GM23338 (cell line): Measurements from ENCODE around the gene ZNF318. TPM values are rescaled to one million over a fixed set of nuclear protein-coding genes. Genes with fewer than 3 reads are reported as not detected.

Experiments used
- ATAC-seq: fragments of 200-7000 bp; cut with Tn5 transposase; 3 replicates; pipeline ENCODE4 v1.9.1; 2020
- DNase-seq: peaks from one replicate; pipeline ENCODE4 v3.0.0-alpha.2; 2015; ENCODE audit warnings: low spot score
- H2AFZ ChIP-seq: fragments of 200-600 bp; sonication (generic); 2 replicates; pipeline ENCODE4 v1.8.0; 2016; ENCODE audit warnings: antibody characterized with exemption, mild to moderate bottlenecking, moderate library complexity
- H3F3A ChIP-seq: fragments of 200-600 bp; sonication (generic); replicated peaks from 2 replicates; pipeline ENCODE4 v1.8.0; 2017; ENCODE audit warnings: antibody characterized with exemption, mixed run types, low read depth
- H3K27ac ChIP-seq: fragments of 200-600 bp; sonication (generic); 2 replicates; pipeline ENCODE4 v1.6.1; 2016; ENCODE audit warnings: low read depth
- H3K27me3 ChIP-seq: fragments of 200-600 bp; sonication (generic); 2 replicates; pipeline ENCODE4 v1.8.0; 2016; ENCODE audit warnings: mild to moderate bottlenecking, mixed run types, moderate library complexity; ENCODE audit not compliant: insufficient read depth
- H3K36me3 ChIP-seq: fragments of 200-600 bp; sonication (generic); 2 replicates; pipeline ENCODE4 v1.8.0; 2016; ENCODE audit warnings: mild to moderate bottlenecking; ENCODE audit not compliant: insufficient read depth
- H3K4me1 ChIP-seq: fragments of 200-600 bp; sonication (generic); 2 replicates; pipeline ENCODE4 v1.8.0; 2016; ENCODE audit warnings: mild to moderate bottlenecking, moderate library complexity; ENCODE audit not compliant: insufficient read depth
- H3K4me2 ChIP-seq: fragments of 200-600 bp; sonication (generic); 2 replicates; pipeline ENCODE4 v1.7.1; 2017; ENCODE audit warnings: mixed run types
- H3K4me3 ChIP-seq: fragments of 200-600 bp; sonication (generic); 2 replicates; pipeline ENCODE4 v1.6.1; 2016; ENCODE audit warnings: mixed run types
- H3K79me2 ChIP-seq: fragments of 200-600 bp; sonication (generic); replicated peaks from 2 replicates; pipeline ENCODE4 v1.8.0; 2017; ENCODE audit warnings: mild to moderate bottlenecking; ENCODE audit not compliant: insufficient read depth
- H3K9me2 ChIP-seq: fragments of 200-600 bp; sonication (generic); 2 replicates; pipeline ENCODE4 v1.8.0; 2017; ENCODE audit not compliant: insufficient read depth
- H4K20me1 ChIP-seq: fragments of 200-600 bp; sonication (generic); replicated peaks from 2 replicates; pipeline ENCODE4 v1.8.0; 2017; ENCODE audit warnings: mild to moderate bottlenecking; ENCODE audit not compliant: insufficient read depth
- H3K27ac Mint-ChIP-seq: 2 replicates; pipeline ENCODE4 v1.8.0; 2020; ENCODE audit warnings: inconsistent platforms, mild to moderate bottlenecking, moderate library complexity, mixed read lengths
- H3K27me3 Mint-ChIP-seq: 3 replicates; pipeline ENCODE4 v1.8.0; 2022; ENCODE audit warnings: low read depth, mild to moderate bottlenecking, moderate library complexity, mixed read lengths, inconsistent platforms; ENCODE audit not compliant: insufficient read depth, poor library complexity
- H3K36me3 Mint-ChIP-seq: 3 replicates; pipeline ENCODE4 v1.8.0; 2021; ENCODE audit warnings: low read depth, mild to moderate bottlenecking, inconsistent platforms, moderate library complexity, mixed read lengths
- H3K4me1 Mint-ChIP-seq: 3 replicates; pipeline ENCODE4 v1.8.0; 2020; ENCODE audit warnings: mild to moderate bottlenecking, inconsistent platforms, mixed read lengths
- H3K4me3 Mint-ChIP-seq: 3 replicates; pipeline ENCODE4 v1.8.0; 2021; ENCODE audit warnings: moderate library complexity, mild to moderate bottlenecking, inconsistent platforms, mixed read lengths
- H3K9me3 Mint-ChIP-seq: 3 replicates; pipeline ENCODE4 v1.8.0; 2020; ENCODE audit warnings: moderate library complexity, mild to moderate bottlenecking, inconsistent platforms, mixed read lengths
- CTCF ChIP-seq, 2 experiments: fragments of 200-600 bp in 1 of 2; sonication (generic) in 1 of 2; conservative IDR thresholded peaks; 2 replicates each; pipeline versions ENCODE4 v1.5.1 to v1.6.1; 2016 to 2017; ENCODE audit warnings: antibody characterized with exemption in 2 of 2, low read depth in 2 of 2, mild to moderate bottlenecking in 2 of 2, moderate library complexity in 1 of 2
- EZH2 ChIP-seq: fragments of 200-600 bp; sonication (generic); IDR thresholded peaks from one replicate; pipeline ENCODE4 v1.8.0; 2017; ENCODE audit warnings: antibody characterized with exemption, mild to moderate bottlenecking, low read depth; ENCODE audit not compliant: unreplicated experiment
- EZH2phosphoT487 ChIP-seq: fragments of 200-600 bp; sonication (generic); IDR thresholded peaks from one replicate; pipeline ENCODE4 v1.8.1; 2018; ENCODE audit warnings: antibody characterized with exemption; ENCODE audit not compliant: unreplicated experiment
- JUNB ChIP-seq: IDR thresholded peaks from one replicate; pipeline ENCODE4 v1.6.1; 2016; ENCODE audit warnings: antibody characterized with exemption; ENCODE audit not compliant: unreplicated experiment
- REST ChIP-seq: IDR thresholded peaks from one replicate; pipeline ENCODE4 v1.6.1; 2018; ENCODE audit warnings: antibody characterized with exemption; ENCODE audit not compliant: unreplicated experiment
- STAT1 ChIP-seq: IDR thresholded peaks from one replicate; pipeline ENCODE4 v1.6.1; 2016; ENCODE audit warnings: antibody characterized with exemption; ENCODE audit not compliant: unreplicated experiment
- ZNF114 ChIP-seq: fragments of 250-450 bp; sonication (Bioruptor Pico); IDR thresholded peaks from 2 replicates; pipeline ENCODE4 v1.5.0; 2020; ENCODE audit warnings: mild to moderate bottlenecking, moderate library complexity
- ZNF331 ChIP-seq: fragments of 250-450 bp; sonication (Bioruptor Pico); IDR thresholded peaks from 2 replicates; pipeline ENCODE4 v1.5.0; 2020; ENCODE audit warnings: low read depth, mild to moderate bottlenecking, moderate library complexity
- polyA plus RNA-seq: library from polyadenylated mRNA; unstranded; fragments of >200 nt; fragmentation: Nextera tagmentation; extraction: Ambion mirVana; gene quantifications from 2 replicates; pipeline ENCODE4 v1.2.1, GENCODE V29; 2016
- total RNA-seq: library from RNA; depleted of rRNA; stranded (reverse); fragments of >200 nt; shearing (Covaris generic); gene quantifications from 2 replicates; pipeline ENCODE4 v1.2.3, GENCODE V29; 2014
- TF ChIP-seq, protein P1 (sequence below): fragments of 250-450 bp; sonication (Bioruptor Pico); IDR thresholded peaks from 2 replicates; pipeline ENCODE4 v1.5.0; 2020; ENCODE audit warnings: mild to moderate bottlenecking, moderate library complexity
- TF ChIP-seq, protein P2 (sequence below): IDR thresholded peaks from 2 replicates; pipeline ENCODE4 v1.6.1; 2016; ENCODE audit warnings: antibody characterized with exemption

The ZNF318 gene
- total and polyA plus RNA-seq, 2 experiments from 2014 or later, result 8.7 to 19.5 TPM

DNA sequence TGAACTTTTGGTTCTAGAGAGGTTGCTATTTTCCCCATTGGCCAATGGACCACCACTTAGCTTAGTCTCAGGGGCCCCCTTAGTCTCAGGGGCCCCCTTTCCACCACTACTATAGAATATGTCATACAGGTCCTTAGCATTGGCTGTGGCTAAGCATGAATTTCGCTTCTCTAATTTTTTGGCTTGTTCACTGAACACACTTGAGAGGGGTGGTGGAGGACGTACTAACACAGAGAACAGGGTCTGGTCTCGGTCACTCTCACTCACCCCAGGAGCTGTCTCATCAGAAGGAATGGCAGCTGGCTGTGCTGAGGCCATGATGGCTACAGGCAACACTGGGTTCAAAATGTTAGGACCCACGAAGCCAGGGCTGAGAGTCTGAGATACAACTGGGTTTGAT lies 30.3 kb downstream of the ZNF318 start (continued):
- TF ChIP-seq CTCF (conservative IDR thresholded peaks at IDR 0.05; ENCODE audit: low read depth in 2 of 2) (no peak), EZH2 (no peak), ZNF331 (CRISPR knock-in tag) (no peak), ZNF114 (CRISPR knock-in tag) (no peak)
- TF ChIP-seq, protein P1, sequence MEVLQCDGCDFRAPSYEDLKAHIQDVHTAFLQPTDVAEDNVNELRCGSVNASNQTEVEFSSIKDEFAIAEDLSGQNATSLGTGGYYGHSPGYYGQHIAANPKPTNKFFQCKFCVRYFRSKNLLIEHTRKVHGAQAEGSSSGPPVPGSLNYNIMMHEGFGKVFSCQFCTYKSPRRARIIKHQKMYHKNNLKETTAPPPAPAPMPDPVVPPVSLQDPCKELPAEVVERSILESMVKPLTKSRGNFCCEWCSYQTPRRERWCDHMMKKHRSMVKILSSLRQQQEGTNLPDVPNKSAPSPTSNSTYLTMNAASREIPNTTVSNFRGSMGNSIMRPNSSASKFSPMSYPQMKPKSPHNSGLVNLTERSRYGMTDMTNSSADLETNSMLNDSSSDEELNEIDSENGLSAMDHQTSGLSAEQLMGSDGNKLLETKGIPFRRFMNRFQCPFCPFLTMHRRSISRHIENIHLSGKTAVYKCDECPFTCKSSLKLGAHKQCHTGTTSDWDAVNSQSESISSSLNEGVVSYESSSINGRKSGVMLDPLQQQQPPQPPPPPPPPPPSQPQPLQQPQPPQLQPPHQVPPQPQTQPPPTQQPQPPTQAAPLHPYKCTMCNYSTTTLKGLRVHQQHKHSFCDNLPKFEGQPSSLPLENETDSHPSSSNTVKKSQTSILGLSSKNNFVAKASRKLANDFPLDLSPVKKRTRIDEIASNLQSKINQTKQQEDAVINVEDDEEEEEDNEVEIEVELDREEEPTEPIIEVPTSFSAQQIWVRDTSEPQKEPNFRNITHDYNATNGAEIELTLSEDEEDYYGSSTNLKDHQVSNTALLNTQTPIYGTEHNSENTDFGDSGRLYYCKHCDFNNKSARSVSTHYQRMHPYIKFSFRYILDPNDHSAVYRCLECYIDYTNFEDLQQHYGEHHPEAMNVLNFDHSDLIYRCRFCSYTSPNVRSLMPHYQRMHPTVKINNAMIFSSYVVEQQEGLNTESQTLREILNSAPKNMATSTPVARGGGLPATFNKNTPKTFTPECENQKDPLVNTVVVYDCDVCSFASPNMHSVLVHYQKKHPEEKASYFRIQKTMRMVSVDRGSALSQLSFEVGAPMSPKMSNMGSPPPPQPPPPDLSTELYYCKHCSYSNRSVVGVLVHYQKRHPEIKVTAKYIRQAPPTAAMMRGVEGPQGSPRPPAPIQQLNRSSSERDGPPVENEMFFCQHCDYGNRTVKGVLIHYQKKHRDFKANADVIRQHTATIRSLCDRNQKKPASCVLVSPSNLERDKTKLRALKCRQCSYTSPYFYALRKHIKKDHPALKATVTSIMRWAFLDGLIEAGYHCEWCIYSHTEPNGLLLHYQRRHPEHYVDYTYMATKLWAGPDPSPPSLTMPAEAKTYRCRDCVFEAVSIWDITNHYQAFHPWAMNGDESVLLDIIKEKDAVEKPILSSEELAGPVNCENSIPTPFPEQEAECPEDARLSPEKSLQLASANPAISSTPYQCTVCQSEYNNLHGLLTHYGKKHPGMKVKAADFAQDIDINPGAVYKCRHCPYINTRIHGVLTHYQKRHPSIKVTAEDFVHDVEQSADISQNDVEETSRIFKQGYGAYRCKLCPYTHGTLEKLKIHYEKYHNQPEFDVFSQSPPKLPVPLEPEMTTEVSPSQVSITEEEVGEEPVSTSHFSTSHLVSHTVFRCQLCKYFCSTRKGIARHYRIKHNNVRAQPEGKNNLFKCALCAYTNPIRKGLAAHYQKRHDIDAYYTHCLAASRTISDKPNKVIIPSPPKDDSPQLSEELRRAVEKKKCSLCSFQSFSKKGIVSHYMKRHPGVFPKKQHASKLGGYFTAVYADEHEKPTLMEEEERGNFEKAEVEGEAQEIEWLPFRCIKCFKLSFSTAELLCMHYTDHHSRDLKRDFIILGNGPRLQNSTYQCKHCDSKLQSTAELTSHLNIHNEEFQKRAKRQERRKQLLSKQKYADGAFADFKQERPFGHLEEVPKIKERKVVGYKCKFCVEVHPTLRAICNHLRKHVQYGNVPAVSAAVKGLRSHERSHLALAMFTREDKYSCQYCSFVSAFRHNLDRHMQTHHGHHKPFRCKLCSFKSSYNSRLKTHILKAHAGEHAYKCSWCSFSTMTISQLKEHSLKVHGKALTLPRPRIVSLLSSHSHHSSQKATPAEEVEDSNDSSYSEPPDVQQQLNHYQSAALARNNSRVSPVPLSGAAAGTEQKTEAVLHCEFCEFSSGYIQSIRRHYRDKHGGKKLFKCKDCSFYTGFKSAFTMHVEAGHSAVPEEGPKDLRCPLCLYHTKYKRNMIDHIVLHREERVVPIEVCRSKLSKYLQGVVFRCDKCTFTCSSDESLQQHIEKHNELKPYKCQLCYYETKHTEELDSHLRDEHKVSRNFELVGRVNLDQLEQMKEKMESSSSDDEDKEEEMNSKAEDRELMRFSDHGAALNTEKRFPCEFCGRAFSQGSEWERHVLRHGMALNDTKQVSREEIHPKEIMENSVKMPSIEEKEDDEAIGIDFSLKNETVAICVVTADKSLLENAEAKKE (CRISPR knock-in tag), result no peak

- Histone ChIP-seq H3K79me2 (no peaks in the 10 kb centered on the region), H3K4me1 (no peaks in the 10 kb centered on the region), H3K9me2 (no peaks in the 10 kb centered on the region), H4K20me1 (no peaks in the 10 kb centered on the region), H3F3A (no peaks in the 10 kb centered on the region), H3K36me3 (peaks cover 12% of the 10 kb centered on the region; the same call in 1 of the 2 replicates), H3K4me3 (no peak overlapping the region), H2AFZ (no peak overlapping the region), H3K27me3 (no peaks in the 10 kb centered on the region), H3K4me2 (no peak overlapping the region), H3K27ac (no peak overlapping the region)
- Mint-ChIP-seq H3K36me3 (peaks cover 22% of the 10 kb centered on the region), H3K4me1 (peaks cover 2% of the 10 kb centered on the region; the same call in 2 of the 3 replicates), H3K4me3 (no peak overlapping the region), H3K27me3 (no peaks in the 10 kb centered on the region), H3K27ac (no peak overlapping the region), H3K9me3 (no peaks in the 10 kb centered on the region)
- DNase-seq (no peak), ATAC-seq (no peak)
- TF ChIP-seq JUNB (no peak), STAT1 (no peak), REST (no peak), EZH2phosphoT487 (no peak)
- TF ChIP-seq, protein P2, sequence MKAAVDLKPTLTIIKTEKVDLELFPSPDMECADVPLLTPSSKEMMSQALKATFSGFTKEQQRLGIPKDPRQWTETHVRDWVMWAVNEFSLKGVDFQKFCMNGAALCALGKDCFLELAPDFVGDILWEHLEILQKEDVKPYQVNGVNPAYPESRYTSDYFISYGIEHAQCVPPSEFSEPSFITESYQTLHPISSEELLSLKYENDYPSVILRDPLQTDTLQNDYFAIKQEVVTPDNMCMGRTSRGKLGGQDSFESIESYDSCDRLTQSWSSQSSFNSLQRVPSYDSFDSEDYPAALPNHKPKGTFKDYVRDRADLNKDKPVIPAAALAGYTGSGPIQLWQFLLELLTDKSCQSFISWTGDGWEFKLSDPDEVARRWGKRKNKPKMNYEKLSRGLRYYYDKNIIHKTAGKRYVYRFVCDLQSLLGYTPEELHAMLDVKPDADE, result no peak
These were observed 31.2 kb downstream of the ZNF318 start for GRCh38 chr6:43338243-43338642.
